DND-41 (cell line): ENCODE results near the gene CDK2AP2.

Experiments
- CTCF ChIP-seq: IDR thresholded peaks from 2 replicates; pipeline ENCODE4 v1.5.1; 2012; ENCODE audit warnings: borderline replicate concordance, low read length, moderate library complexity, mild to moderate bottlenecking; ENCODE audit not compliant: poor library complexity, severe bottlenecking; ENCODE audit errors: extremely low read depth
- EZH2 ChIP-seq: IDR thresholded peaks from 3 replicates; pipeline ENCODE4 v1.6.1; 2012; ENCODE audit warnings: borderline replicate concordance, low read depth, mild to moderate bottlenecking, moderate library complexity, low read length, inconsistent platforms; ENCODE audit not compliant: severe bottlenecking

GRCh38 chr11:67542169-67542568, 34.2 kb upstream of the CDK2AP2 start:
- TF ChIP-seq CTCF, result no peak
- no peak for TF ChIP-seq EZH2
